B cell (primary cell): ENCODE data around the gene KCNQ5. TPM values are rescaled to one million over a fixed set of nuclear protein-coding genes. Genes with fewer than 3 reads are reported as not detected.

Experiments used
- ATAC-seq: fragments of 200-7000 bp; cut with Tn5 transposase; one replicate; pipeline ENCODE4 v1.10.0; 2021; ENCODE audit warnings: low read depth, mild to moderate bottlenecking, moderate number of reproducible peaks, moderate library complexity
- CTCF ChIA-PET: fragments of 350-600 bp; sonication (Branson Sonifier 250); formaldehyde crosslinking; loops from one replicate; lab custom pipeline; 2021; ENCODE audit warnings: antibody characterized with exemption, inconsistent platforms; lab: Charles Lee
- POLR2A ChIA-PET: fragments of 350-600 bp; sonication (Branson Sonifier 250); formaldehyde crosslinking; loops from one replicate; lab custom pipeline; 2021; ENCODE audit warnings: antibody characterized with exemption; lab: Charles Lee
- DNase-seq: peaks from one replicate; pipeline ENCODE4 v3.0.0; 2013
- H2AFZ ChIP-seq: 2 replicates; pipeline ENCODE4 v1.6.1; 2012; ENCODE audit warnings: mild to moderate bottlenecking, low read depth, low read length; ENCODE audit not compliant: insufficient read depth, poor library complexity, severe bottlenecking
- H3K27ac ChIP-seq, 2 donors: 1 replicate in 1 of 2; 2 replicates in 1 of 2; pipeline ENCODE4 v1.5.1; 2012 to 2013; ENCODE audit warnings: low read length in 2 of 2, mild to moderate bottlenecking in 2 of 2, moderate library complexity in 1 of 2
- H3K27me3 ChIP-seq, 4 experiments: fragments of 200-600 bp in 1 of 4; sonication (generic) in 1 of 4; replicated peaks in 1 of 4; 1 replicate in 2 of 4; 2 replicates in 2 of 4; pipeline versions ENCODE4 v1.6.1 to v1.7.0; 2013 to 2016; ENCODE audit warnings: low read length in 3 of 4, mild to moderate bottlenecking in 2 of 4, mixed read lengths in 1 of 4, moderate library complexity in 1 of 4; ENCODE audit not compliant: insufficient read depth in 4 of 4, control insufficient read depth in 3 of 4; ENCODE audit errors: control extremely low read depth in 1 of 4
- H3K36me3 ChIP-seq, 2 experiments: replicated peaks in 1 of 2; 1 replicate in 1 of 2; 2 replicates in 1 of 2; pipeline versions ENCODE4 v1.6.1 to v1.7.1; 2013; ENCODE audit warnings: low read length in 1 of 2; ENCODE audit not compliant: insufficient read depth in 2 of 2, control insufficient read depth in 1 of 2; ENCODE audit errors: control extremely low read depth in 1 of 2, extremely low read depth in 1 of 2
- H3K4me1 ChIP-seq, 2 donors: fragments of 200-600 bp in 1 of 2; sonication (generic) in 1 of 2; 1 replicate in 1 of 2; 2 replicates in 1 of 2; pipeline versions ENCODE4 v1.5.1 to v1.6.1; 2013 to 2017; ENCODE audit warnings: low read length in 2 of 2; ENCODE audit not compliant: control insufficient read depth in 2 of 2, insufficient read depth in 2 of 2
- H3K4me2 ChIP-seq: replicated peaks from 2 replicates; pipeline ENCODE3; 2012; ENCODE audit warnings: mild to moderate bottlenecking, low read depth, low read length; ENCODE audit not compliant: poor library complexity, severe bottlenecking
- H3K4me3 ChIP-seq, 5 experiments: fragments of 200-600 bp in 1 of 5; sonication (generic) in 1 of 5; 1 replicate in 3 of 5; 2 replicates in 2 of 5; pipeline versions ENCODE4 v1.5.1 to v1.7.0; 2011 to 2016; ENCODE audit warnings: low read length in 4 of 5, mild to moderate bottlenecking in 4 of 5, low read depth in 2 of 5, control low read depth in 1 of 5, moderate library complexity in 1 of 5; ENCODE audit not compliant: insufficient read depth in 1 of 5; ENCODE audit errors: control extremely low read depth in 1 of 5, extremely low read depth in 1 of 5
- H3K79me2 ChIP-seq: fragments of 200-600 bp; sonication (generic); one replicate; pipeline ENCODE4 v1.6.0; 2016; ENCODE audit warnings: low read length; ENCODE audit not compliant: control insufficient read depth, insufficient read depth
- H3K9ac ChIP-seq: fragments of 200-600 bp; sonication (generic); 2 replicates; pipeline ENCODE4 v1.6.1; 2017; ENCODE audit warnings: mild to moderate bottlenecking, low read length, moderate library complexity
- H3K9me3 ChIP-seq, 3 donors: one replicate each; pipeline versions ENCODE4 v1.6.1 to v1.7.1; 2013; ENCODE audit warnings: low read length in 2 of 3; ENCODE audit not compliant: control insufficient read depth in 2 of 3, insufficient read depth in 1 of 3; ENCODE audit errors: control extremely low read depth in 1 of 3
- H4K20me1 ChIP-seq: 2 replicates; pipeline ENCODE4 v1.6.0; 2012; ENCODE audit warnings: mild to moderate bottlenecking, low read length; ENCODE audit not compliant: insufficient read depth, control insufficient read depth, poor library complexity, severe bottlenecking
- H3K27ac Mint-ChIP-seq: one replicate; pipeline ENCODE4 v1.8.0; 2021; ENCODE audit warnings: mixed read lengths
- H3K27me3 Mint-ChIP-seq: one replicate; pipeline ENCODE4 v1.8.0; 2021; ENCODE audit warnings: mixed read lengths
- H3K4me1 Mint-ChIP-seq: one replicate; pipeline ENCODE4 v1.8.0; 2021; ENCODE audit warnings: mixed read lengths
- H3K4me3 Mint-ChIP-seq: one replicate; pipeline ENCODE4 v1.8.0; 2021; ENCODE audit warnings: mixed read lengths
- H3K9me3 Mint-ChIP-seq: one replicate; pipeline ENCODE4 v1.8.0; 2022; ENCODE audit warnings: mixed read lengths; ENCODE audit not compliant: insufficient read depth
- CTCF ChIP-seq: fragments of 200-600 bp; IDR thresholded peaks from one replicate; pipeline ENCODE4 v1.8.0; 2022; ENCODE audit warnings: antibody characterized with exemption, mild to moderate bottlenecking
- EZH2 ChIP-seq: IDR thresholded peaks from 2 replicates; pipeline ENCODE4 v1.6.1; 2012; ENCODE audit warnings: borderline replicate concordance, low read depth, mild to moderate bottlenecking, moderate library complexity, low read length; ENCODE audit not compliant: insufficient read depth, poor library complexity, severe bottlenecking
- WGBS: methylation state at CpG from one replicate; pipeline ENCODE4 v1.1.5; 2013; ENCODE audit warnings: missing lambda C conversion rate; ENCODE audit not compliant: insufficient coverage; 5-methylcytosine and 5-hydroxymethylcytosine counted together
- intact Hi-C: fragments of 100-400 bp; cut with micrococcal nuclease; formaldehyde crosslinking; loops from one replicate; pipeline ENCODE4 v1.10.0; 2022
- polyA plus RNA-seq: library from polyadenylated mRNA; depleted of rRNA; stranded (reverse); fragments of >200 nt; gene quantifications from 2 replicates; pipeline ENCODE4 v1.2.3, GENCODE V29; 2012
- total RNA-seq, 2 donors: library from RNA; stranded (reverse); fragments of 120-200 nt in 1 of 2; gene quantifications; 1 replicate in 1 of 2; 2 replicates in 1 of 2; pipeline versions ENCODE4 v1.2.3 to v1.2.4, GENCODE V29; 2013 to 2022

Gene KCNQ5
- total and polyA plus RNA-seq, 2 donors (not counting 1 experiment from before 2014, with no cell fraction given), result 2.3 to 9.4 TPM

GRCh38 chr6:73176057-73176456, 554.2 kb downstream of the KCNQ5 start:
- Histone ChIP-seq H3K9ac (peak overlapping the region; percentile 28), H3K4me2 (peak overlapping the region; percentile 45), H3K27me3 (no peaks in the 10 kb centered on the region), H3K4me1 (peaks cover 29 to 32% of the 10 kb centered on the region in 2 donors), H3K27ac (no peak overlapping the region), H4K20me1 (no peaks in the 10 kb centered on the region), H3K9me3 (no peaks in the 10 kb centered on the region), H3K79me2 (no peaks in the 10 kb centered on the region), H3K4me3 (no peak overlapping the region), H2AFZ (no peak overlapping the region), H3K36me3 (no peaks in the 10 kb centered on the region)
- H3K9me3 Mint-ChIP-seq, result no peaks in the 10 kb centered on the region
- H3K27me3 Mint-ChIP-seq, result no peaks in the 10 kb centered on the region
- ChIA-PET POLR2A (no interaction called here), CTCF (interaction anchor here (1.4 kb wide), 1 partner anchor 556 kb away, joined by 3 read pairs; no protein-coding TSS in a partner anchor)
- peaks cover 11% of the 10 kb centered on the region for H3K4me1 Mint-ChIP-seq
- DNase-seq (no peak), ATAC-seq (no peak)
- TF ChIP-seq EZH2 (no peak), CTCF (no peak)
- WGBS, result 83% methylated on average over 5 of the region's 6 CpGs
- intact Hi-C loops, result no loop called here
- no peak overlapping the region for H3K4me3 Mint-ChIP-seq
- no peak overlapping the region for H3K27ac Mint-ChIP-seq

- POLR2A ChIA-PET, result interaction anchor here (0.5 kb wide), 1 partner anchor 12 kb away, joined by 5 read pairs; no protein-coding TSS in a partner anchor
- H3K4me3 Mint-ChIP-seq, result no peak overlapping the region
- H3K27ac ChIP-seq, result no peak overlapping the region
Measured at GRCh38 chr6:73177221-73177944, 555.5 kb downstream of the KCNQ5 start.

More at GRCh38 chr6:73177221-73177944, 555.5 kb downstream of the KCNQ5 start:
- no peaks in the 10 kb centered on the region for H3K27me3 ChIP-seq
- ATAC-seq, result peak; percentile 53
- Mint-ChIP-seq H3K27ac (no peak overlapping the region), H3K9me3 (no peaks in the 10 kb centered on the region), H3K4me1 (peaks cover 12% of the 10 kb centered on the region), H3K27me3 (no peaks in the 10 kb centered on the region)
- H2AFZ ChIP-seq, result no peak overlapping the region
- H3K36me3 ChIP-seq, result no peaks in the 10 kb centered on the region
- CTCF ChIA-PET, result interaction anchor here (0.6 to 1.7 kb wide), 8 partner anchors 13 to 765 kb away, joined by 3 to 10 read pairs (median 4); partner anchors contain the start of gene KCNQ5
- peak overlapping the region; percentile 28 for H3K9ac ChIP-seq
- H3K4me1 ChIP-seq, result peaks cover 29 to 32% of the 10 kb centered on the region in 2 donors
- peak; percentile 34 for DNase-seq
- H3K9me3 ChIP-seq, result no peaks in the 10 kb centered on the region
- peak overlapping the region; percentile 45 for H3K4me2 ChIP-seq
- no peaks in the 10 kb centered on the region for H4K20me1 ChIP-seq
- intact Hi-C loops, result no loop called here
- no peaks in the 10 kb centered on the region for H3K79me2 ChIP-seq
- WGBS, result no CpG with 5 or more reads among the region's 5 CpGs
- TF ChIP-seq CTCF (no peak), EZH2 (no peak)
- peak overlapping the region in 1 of 5 experiments; percentile 1 for H3K4me3 ChIP-seq
